Activated CD4-positive, alpha-beta T cell treated with anti-CD3 and anti-CD28 coated beads, Interleukin-2, amount 50 U/mL, for 4 hours (primary cell): ENCODE data around the gene BEGAIN.

ENCODE experiments used
- DNase-seq, 2 experiments: peaks; one replicate each; pipeline ENCODE4 v3.0.0-alpha.2; 2020

Gene BEGAIN

GRCh38 chr14:100546051-100546443 is 41.2 kb downstream of the BEGAIN start:
- DNase-seq, result no peak

DNA sequence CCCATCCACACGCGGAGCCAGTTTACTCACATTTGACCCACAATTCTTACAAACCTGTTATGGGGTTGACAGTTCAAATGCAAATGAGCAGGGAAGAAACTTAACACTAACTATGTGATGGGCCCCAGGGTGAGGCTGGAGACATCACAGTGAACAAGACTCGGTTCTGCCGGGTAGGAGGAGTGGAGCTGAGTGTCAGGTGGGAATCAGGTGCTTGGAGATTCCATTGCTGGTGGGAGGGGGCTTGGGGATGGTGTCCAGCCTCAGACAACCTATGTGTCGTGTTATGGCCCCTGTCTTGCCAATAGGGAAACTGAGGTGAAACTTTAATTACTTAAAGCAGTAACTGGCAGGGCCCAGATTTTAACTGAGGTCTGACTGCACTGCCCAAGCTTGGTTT is 41.9 kb downstream of the BEGAIN start:
- no peak for DNase-seq

DNA sequence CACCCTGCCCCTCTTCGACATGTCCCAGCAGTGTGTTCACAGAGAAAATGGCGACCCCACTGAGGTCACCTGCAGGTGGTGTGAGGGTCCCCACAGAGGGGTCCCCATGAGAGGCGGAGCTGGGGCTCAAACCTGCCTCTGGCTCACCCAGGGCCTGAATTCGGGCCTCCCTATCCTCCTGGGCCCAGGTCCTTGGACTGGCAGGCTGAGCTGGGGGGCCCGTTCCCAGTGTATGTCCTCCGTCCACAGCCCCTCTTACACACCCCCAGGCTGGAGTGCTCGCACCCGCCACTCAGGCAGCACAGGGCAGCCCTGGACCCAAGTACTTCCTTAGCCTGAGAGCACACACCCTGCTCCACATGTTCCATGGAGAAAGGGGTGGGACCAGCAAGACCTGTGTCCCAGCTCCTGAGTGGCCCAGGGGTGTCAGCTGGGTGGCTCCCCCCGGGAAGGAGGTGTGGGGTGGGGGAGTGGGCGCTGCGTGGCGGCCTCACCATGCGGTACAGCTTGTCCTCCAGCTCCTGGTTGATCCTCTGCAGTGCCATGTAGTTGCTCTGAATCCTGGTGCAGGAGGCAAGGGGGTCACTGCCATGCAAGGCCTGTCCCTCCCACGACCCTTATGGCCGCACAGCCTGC is 42.6 kb downstream of the BEGAIN start:
- no peak for DNase-seq

DNA sequence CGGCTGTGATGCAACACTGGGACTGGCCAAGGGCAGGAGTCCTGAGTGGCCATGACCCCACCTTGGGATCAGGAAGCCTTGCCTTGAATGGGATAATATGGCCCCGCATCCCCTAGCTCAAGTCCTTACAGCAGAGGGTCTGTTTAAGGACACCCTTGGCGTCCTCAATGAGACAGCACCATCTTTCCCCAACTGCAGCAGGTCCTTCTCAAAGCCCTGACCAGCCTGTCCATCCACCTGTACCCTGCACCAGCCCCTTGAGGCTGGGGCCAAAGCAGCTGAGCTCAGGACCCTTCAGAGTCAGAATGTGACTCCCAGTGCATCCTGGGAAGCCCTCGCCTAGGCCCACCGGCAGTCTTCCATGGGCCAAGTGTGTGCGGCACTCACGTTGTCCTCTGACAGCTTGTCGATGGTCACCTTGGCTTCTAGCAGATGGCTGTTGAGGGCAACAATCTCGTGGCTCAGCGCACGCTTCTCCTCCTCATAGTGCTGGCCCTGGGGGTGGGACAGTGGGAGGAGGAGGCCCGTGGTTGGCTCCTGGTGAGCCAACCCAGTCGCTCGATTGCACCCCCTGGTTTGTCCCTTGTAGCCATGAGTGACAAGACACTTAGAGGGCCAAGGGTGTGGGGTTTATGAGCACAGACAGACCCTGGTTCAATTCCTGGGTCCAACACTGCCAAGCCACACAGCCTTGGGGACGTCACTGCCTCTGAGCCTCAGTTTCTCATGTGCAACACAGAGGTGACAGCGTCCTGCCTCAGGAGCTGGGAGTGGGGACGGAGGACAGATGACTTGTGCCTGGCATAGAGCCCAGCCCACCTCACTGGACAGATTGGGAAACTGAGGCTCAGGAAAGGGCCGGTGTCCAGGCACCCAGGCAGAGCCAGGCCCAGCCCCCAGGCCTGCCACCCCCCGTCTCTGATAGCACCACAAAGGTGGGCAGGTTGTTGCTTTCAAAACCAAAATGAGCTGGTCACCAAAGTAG is 43.5 kb downstream of the BEGAIN start:
- DNase-seq, result no peak

- DNase-seq, result no peak
Observed at GRCh38 chr14:100542619-100543205, 44.5 kb downstream of the BEGAIN start.

GRCh38 chr14:100541621-100542560 is 45.3 kb downstream of the BEGAIN start:
- no peak for DNase-seq

GRCh38 chr14:100540926-100541620 is 46.1 kb downstream of the BEGAIN start:
- no peak for DNase-seq

GRCh38 chr14:100540141-100540925 is 46.9 kb downstream of the BEGAIN start:
- DNase-seq, result no peak

- DNase-seq, result no peak
Observed at GRCh38 chr14:100539766-100540140, 47.5 kb downstream of the BEGAIN start.

GRCh38 chr14:100539003-100539660 is 48.1 kb downstream of the BEGAIN start:
- no peak for DNase-seq

DNA sequence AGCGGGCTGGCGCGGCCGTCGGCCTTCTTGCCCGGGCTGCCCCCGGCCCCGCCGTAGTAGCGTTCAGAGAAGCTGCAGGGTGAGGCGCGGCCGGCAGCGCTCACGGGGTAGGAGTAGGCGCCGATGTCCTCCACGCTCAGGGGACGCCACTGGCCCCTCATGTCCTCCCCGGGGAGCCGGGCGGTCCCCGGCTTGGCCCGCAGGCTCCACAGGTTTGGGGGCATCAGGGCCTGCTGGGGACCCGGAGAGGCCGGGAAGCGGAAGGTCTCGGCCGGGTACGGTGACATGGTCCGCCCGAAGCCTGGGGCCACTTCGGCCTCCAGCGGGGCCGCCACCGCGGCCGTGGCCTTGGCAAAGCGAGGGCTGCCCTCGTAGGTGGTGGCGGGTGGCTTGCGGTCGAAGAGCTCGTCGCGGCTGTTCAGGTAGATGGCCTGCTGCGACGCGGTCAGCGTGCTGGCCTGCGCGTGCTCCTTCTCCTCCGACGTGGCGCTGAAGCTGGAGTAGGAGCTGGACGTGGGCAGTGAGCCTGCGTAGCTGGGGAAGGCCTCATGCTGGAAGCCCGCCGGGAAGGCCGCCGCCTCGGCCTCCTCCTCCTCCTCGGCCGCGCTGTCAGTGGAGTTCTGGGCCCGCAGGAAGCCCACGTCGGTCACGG is 48.7 kb downstream of the BEGAIN start:
- DNase-seq, result no peak

DNA sequence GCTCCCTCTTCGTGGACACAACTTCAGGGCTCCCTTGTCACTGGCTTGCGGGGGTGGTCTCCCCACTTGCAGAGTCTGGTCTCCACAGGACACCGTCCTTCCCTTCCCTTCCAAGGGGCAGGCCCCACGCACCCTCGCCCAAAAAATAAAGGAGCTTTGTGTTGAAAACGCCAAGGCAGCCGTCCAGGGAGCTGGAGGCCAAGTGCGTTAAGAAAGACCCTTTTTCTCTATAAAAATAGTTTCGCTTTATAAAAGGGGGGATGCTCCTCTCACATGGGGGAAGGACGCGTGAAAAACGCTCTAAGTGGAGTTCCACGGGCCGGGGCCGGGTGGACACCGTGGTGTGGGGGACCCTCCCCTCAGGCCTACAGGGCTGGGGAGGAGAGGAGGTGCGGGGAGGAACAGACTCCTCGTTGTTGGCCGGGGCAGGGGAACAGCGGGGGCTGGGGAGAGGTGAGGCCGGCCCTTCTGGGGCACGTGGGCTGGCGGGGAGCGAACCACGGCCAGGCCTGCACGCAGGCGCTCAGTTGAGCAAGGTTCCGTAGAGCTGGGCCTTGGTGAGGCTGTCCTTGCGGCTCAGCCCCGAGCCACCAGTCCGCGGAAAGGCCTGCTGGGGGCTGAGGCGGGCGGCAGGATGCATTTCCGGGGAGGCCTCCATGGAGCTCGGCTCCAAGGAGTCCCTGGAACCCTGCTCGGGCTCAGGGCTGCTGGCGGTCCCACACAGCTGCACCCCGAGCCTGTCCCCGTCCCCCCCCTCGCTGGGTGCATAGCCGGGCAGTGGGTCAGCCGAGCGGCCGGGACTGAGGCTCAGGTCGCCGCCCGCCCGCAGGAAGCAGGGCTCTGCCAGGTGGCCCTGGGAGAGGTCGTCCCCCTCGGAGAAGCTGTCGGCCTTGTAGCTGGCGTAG is 49.5 kb downstream of the BEGAIN start:
- DNase-seq, result no peak

- DNase-seq, result no peak
Observed at GRCh38 chr14:100536721-100537445, 50.3 kb downstream of the BEGAIN start.

- no peak for DNase-seq
Observed at GRCh38 chr14:100536121-100536510, 51.1 kb downstream of the BEGAIN start.

- no peak for DNase-seq
Observed at GRCh38 chr14:100535287-100536120, 51.7 kb downstream of the BEGAIN start.

- no peak for DNase-seq
Observed at GRCh38 chr14:100534528-100535286, 52.5 kb downstream of the BEGAIN start.
